ENCODE data around the gene ACHE.

The ACHE gene

DNA sequence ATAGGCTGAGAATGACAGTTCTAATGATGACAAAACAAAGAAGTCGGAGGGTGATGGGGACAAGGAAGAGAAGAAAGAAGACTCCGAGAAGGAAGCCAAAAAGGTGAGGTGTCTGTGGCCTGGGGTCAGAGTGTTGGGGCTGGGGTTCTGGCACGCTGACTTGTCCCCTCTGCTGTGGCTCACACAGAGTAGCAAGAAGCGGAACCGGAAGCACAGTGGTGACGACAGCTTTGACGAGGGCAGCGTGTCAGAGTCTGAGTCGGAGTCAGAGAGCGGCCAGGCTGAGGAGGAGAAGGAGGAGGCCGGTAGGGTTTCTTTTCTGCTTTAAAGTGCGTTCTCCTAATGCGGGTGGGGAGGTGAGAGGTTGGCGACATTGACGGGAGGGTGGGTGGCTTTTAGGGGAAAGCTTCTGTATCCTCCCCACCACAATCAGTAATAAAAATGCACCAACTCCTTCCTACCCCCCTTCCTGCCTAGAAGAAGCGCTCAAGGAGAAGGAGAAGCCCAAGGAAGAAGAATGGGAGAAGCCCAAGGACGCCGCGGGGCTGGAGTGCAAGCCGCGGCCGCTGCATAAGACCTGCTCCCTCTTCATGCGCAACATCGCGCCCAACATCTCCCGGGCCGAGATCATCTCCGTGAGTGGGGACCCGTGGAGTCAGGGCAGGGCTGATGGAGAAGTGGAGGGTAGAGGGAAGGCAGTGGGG lies 10.8 kb downstream of the ACHE start:
- no peak for DNase-seq (ENCODE audit: low read depth)

DNA sequence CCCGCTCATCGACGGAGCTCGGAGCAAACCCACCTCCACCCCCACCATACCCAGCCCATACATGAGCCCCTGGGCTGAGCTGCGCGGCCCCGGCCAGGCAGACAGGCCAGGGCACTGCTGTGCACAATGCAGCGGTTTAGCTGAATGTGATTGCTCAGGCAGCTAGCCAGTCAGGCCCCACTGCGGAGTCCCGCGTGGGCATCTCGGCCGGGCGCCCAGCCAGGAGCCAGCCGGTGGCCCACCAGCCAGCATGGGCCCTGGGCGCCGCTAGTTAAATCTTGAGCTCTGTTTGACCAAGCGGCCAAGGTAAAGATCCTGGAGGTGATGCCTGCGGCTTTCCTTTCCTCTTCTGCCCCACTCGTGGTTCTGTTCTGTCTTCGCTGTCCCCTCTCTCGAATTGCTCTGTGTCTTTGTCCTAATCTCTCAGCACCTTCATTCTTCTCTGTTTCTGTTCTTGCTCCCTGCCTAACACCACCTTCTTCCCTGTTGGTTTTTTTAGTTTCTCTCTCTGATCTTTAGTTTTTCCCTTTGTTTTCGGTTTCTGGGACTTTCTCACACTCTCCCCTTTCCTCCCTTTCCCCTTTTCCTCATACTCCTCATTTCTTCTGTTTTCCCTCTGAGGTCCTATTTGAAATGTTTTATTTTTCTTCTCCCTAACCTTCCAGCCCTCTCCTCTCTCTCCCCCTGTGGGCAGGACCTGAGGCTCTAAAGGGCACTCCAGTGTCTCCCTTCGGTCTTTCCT lies 12.7 kb downstream of the ACHE start:
- no peak for DNase-seq (ENCODE audit: low read depth)

GRCh38 chr7:100882201-100882600 lies 13.5 kb downstream of the ACHE start:
- no peak for DNase-seq (ENCODE audit: low read depth)

- no peak for DNase-seq (ENCODE audit: low read depth)
These were observed 14.6 kb downstream of the ACHE start for GRCh38 chr7:100881136-100881535.

DNA sequence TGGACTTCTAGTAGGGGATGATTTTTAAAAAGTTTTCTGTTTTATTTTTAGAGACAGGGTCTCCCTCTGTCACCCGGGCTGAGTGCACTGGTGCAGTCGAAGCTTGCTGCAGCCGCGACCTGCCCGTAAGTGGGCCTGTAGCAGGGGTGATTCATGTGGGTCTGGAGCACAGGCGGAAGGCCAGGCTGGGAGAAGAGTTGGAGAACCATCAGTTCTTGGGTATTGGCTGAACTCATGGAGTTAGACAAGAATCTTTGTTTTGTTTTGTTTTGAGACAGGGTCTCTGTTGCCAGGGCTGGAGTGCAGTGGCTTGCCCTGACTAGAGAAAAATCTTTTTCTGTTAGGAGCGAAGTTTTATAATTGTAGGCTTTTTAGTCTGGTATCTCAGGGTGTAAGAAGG lies 15.0 kb downstream of the ACHE start:
- no peak for DNase-seq (ENCODE audit: low read depth)

DNA sequence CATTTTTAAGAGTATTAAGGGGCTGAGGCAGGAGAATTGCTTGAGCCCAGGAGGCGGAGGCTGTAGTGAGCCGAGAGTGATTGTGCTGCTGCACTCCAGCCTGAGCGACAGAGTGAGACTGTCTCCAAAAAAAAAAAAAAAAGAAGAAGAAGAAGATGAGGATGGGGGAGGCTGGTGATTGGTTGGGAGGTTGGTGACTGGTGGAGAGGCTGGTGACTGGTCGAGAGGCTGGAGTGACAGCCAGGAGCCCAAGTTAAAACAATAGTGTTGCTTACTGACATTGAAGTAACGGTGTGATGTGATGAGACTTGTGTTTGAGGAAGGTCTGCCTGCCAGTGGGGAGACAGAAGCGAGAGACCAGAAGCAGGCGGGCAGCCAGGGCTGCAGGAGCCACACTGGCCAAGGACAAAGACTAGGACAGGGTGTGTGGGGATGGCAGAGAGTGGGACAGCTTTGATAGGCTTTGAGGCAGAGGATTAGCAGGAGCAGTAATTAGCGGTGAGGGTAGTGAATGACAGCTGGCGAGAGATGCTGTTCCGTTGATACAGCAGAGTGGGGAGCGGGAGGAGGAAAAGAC lies 15.9 kb downstream of the ACHE start:
- DNase-seq (ENCODE audit: low read depth), result no peak

- no peak for DNase-seq (ENCODE audit: low read depth)
These were observed 17.0 kb downstream of the ACHE start for GRCh38 chr7:100878685-100879084.

DNA sequence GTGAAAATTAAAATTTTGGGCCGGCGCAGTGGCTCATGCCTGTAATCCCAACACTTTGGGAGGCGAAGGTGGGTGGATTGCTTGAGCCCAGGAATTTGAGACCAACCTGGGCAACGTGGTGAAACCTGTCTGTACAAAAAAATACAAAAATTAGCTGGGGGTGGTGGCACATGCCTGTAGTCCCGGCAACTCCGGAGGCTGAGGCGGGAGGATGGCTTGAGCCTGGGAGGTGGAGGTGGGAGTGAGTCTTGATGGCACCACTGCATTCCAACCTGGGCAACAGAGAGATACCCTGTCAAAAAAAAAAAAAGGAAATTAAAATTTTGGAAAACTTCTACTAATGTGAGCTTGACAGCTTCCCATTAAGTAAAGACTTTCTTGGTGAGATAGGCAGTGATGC lies 17.7 kb downstream of the ACHE start:
- no peak for DNase-seq (ENCODE audit: low read depth)

- DNase-seq (ENCODE audit: low read depth), result peak; percentile 39
These were observed 20.3 kb downstream of the ACHE start for GRCh38 chr7:100875356-100875751.

DNA sequence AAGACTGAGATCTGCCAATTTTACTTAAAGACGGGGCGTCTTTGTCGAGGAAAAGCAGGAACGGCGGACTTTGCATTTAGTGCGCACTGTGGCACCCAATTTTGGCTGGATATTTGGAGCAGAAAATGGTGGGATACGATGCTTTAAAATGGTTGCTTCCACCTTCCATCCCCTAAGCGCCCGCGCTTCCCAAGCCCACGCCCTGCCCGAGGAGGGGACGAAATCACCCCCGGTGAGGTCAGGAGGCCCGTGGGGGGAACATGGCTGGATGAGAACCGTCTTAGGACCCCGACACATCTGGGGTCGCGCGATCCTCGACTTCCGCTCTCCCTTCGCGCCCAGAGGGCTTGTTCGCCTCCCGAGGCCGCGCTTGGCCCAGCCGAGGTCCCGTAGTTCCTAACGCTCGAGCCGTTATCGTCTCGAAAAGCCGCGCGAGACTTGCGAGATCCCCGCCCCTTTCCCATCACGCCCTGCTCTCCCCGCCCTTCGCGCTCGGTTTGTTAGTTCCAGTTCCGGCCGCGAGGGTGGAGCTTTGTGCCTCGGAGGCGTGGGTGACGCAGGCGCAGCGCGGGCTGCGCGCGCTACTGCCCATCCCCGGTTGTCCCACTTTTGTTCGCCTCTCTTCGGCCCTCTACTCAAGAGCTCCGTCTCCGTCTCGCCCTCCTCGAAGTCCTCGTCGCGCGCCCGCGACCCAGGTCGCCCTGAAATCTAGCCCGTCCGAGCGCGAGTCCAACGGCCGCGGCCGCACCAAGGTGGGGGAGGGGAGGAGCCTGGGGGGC lies 20.9 kb downstream of the ACHE start, which contains the start of gene SRRT:
TSS of gene SRRT (plus strand) at position 527 of the 779 bp plus-strand sequence. CDS start 488 bp downstream, outside the sequence.
- DNase-seq (ENCODE audit: low read depth), result peak; percentile 97

- DNase-seq (ENCODE audit: low read depth), result no peak
These were observed 21.4 kb downstream of the ACHE start for GRCh38 chr7:100874300-100874576.

DNA sequence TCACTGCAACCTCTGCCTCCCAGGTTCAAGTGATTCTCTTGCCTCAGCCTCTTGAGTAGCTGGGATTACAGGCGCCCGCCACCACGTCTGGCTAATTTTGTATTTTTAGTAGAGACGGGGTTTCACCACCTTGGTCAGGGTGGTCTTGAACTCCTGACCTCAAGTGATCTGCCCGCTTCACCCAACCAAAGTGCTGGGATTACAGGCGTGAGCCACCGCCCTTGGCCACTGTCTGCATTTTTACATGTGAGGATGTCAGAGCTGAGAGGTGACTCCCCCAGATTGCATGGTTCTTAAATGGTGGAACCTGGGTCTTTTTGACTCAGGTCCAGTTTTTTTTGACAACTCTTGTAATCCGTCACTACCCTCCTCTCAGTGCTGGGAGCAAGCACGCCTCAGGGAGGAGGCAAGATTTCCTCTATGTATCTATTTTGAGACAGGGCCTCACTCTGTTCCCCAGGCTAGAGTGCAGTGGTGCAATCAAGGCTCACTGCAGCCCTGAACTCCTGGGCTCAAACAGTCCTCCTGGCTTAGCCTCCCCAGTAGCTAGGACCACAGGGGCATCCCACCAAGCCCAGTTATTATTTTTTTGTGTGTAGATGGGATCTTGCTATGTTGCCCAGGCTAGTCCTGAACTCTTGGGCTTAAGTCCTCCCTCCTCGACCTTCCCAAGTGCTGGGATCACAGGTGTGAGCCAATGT lies 21.9 kb downstream of the ACHE start:
- DNase-seq (ENCODE audit: low read depth), result no peak

- no peak for DNase-seq (ENCODE audit: low read depth)
These were observed 27.8 kb downstream of the ACHE start for GRCh38 chr7:100867776-100868485.

DNA sequence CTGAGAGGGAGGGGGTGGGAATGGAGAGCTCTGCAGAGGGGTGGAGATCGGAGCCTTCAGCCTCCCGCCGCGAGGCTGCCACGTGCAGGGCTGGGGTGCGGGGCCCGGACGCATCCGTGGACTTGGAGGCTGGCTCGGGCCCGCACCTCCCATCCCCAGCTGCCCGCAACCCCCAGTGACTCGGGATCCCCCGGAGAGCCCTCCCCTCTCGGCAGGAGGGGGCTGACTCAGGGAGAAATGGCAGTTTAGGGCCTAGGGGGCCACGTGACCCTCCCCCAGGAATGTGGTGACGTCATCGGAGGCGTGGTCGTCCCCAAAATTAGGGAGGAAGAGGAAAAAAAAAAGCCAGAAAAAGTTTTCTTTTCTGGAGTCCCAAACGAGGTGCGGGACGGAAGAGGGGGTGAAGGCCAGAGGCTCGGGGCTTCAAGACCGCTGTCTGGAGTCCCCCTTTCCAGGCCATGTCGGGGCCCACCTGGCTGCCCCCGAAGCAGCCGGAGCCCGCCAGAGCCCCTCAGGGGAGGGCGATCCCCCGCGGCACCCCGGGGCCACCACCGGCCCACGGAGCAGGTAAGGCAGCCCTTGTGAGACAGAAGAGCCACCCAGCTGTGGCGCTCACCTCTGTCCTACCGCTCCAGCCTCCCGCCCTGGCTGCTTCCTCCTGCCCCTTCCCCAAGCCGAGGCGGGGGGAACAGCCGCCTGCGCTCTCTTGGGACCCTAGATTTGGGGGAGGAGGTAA lies 28.5 kb downstream of the ACHE start, which contains the start of gene TRIP6:
TSS of gene TRIP6 (plus strand) at position 348 of the 736 bp plus-strand sequence. CDS start at position 459, 111 bp downstream.
- peak; percentile 96 for DNase-seq (ENCODE audit: low read depth)

GRCh38 chr7:100866729-100867039 lies 29.0 kb downstream of the ACHE start:
- no peak for DNase-seq (ENCODE audit: low read depth)

DNA sequence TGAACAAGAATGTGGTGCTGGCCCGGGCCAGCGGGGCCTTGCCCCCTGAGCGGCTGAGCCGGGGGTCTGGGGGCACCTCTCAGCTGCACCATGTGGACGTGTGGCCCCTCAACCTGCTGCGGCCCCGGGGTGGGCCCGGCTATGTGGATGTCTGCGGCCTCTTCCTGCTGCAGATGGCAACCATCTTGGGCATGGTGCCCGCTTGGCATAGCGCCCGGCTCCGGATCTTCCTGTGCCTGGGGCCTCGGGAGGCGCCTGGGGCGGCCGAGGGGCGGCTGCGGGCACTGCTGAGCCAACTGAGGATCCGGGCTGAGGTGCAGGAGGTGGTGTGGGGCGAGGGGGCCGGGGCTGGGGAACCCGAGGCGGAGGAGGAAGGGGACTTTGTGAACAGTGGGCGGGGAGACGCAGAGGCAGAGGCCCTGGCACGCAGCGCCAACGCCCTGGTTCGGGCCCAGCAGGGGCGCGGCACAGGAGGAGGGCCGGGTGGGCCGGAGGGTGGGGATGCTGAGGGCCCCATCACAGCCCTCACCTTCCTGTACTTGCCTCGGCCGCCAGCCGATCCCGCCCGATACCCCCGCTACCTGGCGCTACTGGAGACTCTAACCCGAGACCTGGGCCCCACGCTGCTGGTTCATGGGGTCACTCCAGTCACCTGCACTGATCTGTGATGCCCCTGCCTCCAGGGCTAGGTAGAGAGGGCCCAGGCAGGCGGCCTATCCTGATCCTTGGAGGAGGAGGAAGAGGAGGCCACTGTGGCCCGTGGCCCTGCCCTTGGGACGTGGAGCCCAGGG lies 29.6 kb downstream of the ACHE start:
- DNase-seq (ENCODE audit: low read depth), result peak; percentile 68

GRCh38 chr7:100865372-100865911 lies 30.2 kb downstream of the ACHE start:
- DNase-seq (ENCODE audit: low read depth), result peak; percentile 68

GRCh38 chr7:100864263-100864845 lies 31.3 kb downstream of the ACHE start:
- DNase-seq (ENCODE audit: low read depth), result no peak

GRCh38 chr7:100863406-100863950 lies 32.2 kb downstream of the ACHE start:
- no peak for DNase-seq (ENCODE audit: low read depth)

Measured in EH (cell line).